Activated T-cell treated with anti-CD3 and anti-CD28 coated beads, Interleukin-2, amount 50 U/mL, for 1 hour (primary cell): ENCODE results near the gene ST8SIA2.

Experiments
- DNase-seq: peaks from one replicate; pipeline ENCODE4 v3.0.0-alpha.2; 2020

The ST8SIA2 gene, protein sequence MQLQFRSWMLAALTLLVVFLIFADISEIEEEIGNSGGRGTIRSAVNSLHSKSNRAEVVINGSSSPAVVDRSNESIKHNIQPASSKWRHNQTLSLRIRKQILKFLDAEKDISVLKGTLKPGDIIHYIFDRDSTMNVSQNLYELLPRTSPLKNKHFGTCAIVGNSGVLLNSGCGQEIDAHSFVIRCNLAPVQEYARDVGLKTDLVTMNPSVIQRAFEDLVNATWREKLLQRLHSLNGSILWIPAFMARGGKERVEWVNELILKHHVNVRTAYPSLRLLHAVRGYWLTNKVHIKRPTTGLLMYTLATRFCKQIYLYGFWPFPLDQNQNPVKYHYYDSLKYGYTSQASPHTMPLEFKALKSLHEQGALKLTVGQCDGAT

DNA sequence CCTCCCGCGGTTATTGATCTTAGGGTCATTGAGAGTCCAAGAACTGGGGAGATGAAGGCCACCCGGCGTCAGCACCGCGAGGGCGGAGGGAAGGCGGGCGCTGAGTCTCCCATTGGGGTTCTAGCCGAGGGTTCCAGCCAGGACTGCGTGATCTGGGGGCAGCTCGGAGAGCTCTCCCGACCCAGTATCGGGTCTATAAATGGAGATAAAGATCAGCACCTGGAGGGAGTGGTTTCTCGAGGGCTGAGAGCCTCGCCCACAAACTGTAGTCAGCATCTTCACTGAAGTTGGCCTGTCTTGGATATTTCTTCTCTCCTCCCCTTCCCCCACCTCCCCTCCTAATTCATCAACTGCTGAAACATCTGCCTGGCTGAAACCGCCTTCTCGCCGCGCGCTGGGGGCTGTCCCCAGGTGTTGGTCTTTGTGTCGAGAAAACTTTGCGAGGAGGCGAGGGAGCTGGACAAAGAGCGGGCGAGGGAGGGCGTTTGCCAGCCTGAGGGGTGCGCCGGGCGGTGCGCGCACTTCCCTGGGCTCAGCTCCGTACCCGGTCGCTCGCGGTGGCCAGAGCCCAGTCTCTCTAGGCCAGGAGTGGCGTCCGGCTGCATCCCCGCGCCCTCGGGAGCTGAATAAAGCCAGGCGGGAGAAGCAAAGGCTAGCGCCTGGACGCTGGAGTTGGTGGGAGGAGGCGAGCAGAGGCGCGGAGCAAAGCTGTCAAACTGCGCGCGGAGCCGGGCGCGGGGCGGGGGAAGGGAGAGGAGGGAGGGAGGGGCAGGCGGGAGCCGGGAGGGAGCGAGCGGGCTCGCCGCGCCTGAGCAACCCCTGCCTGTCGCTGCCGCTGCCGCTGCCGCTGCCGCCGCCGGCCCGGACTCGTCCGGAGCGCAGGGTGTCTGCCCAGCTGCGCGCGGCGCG lies at the start of gene ST8SIA2:
TSS of gene ST8SIA2 (plus strand) at position 811 of the 909 bp plus-strand sequence. CDS start 184 bp downstream, outside the sequence.
- DNase-seq, result no peak

DNA sequence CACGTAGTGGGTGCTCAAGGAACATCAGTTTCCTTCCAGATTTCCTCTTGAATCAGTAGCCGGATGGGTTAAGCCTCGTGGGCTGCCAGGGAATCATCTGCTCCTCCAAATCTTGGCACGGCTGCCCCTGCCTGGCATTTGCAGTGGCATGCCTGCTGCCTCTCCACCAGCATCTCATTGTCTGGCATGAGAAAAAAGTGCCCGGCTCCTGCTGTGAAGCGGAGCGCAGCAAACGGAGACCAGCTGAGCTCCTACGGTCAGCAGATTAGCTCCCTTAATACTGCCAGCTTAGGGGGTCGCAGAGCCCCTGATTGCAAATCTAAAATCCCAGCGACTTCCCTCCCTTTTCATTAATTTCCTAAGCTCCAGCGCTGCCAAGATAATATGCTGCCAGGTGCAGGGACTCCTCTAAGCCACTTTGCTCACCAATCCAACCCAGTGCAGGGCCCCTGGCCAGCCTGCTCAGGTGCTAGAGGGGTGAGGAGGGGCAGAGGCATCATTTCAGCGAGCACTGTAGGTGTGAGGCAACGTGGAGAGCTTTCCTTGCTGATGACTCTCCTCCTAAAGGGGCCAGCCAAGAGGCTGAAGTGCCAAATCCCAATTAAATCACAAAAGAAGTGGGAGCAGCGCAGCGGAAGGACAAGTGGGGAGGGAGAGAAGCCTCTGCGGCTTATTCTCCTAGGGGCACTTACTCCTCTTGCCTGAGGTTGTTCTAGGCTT lies 49.6 kb upstream of the ST8SIA2 start:
- DNase-seq, result no peak

DNA sequence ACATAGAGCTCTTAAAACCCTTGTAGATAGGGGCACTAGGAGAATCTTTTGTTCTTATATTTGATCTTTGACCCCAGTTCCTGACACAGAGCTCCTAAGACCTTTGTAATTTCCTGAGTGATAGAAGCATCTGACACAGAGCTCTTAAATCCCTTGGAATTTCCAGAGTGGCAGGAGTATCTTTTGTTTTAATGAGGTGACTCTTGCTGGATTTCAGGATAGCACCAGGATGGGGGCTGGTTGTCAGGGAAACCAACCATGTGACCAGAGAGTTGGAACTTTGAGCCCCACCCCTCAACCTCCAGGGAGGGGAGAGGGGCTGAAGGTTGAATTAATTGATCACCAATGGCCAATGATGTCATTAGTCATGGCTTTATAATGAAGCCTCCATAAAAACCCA lies 47.6 kb upstream of the ST8SIA2 start:
- no peak for DNase-seq

- DNase-seq, result no peak
Measured at GRCh38 chr15:92355307-92355706, 38.4 kb upstream of the ST8SIA2 start.

DNA sequence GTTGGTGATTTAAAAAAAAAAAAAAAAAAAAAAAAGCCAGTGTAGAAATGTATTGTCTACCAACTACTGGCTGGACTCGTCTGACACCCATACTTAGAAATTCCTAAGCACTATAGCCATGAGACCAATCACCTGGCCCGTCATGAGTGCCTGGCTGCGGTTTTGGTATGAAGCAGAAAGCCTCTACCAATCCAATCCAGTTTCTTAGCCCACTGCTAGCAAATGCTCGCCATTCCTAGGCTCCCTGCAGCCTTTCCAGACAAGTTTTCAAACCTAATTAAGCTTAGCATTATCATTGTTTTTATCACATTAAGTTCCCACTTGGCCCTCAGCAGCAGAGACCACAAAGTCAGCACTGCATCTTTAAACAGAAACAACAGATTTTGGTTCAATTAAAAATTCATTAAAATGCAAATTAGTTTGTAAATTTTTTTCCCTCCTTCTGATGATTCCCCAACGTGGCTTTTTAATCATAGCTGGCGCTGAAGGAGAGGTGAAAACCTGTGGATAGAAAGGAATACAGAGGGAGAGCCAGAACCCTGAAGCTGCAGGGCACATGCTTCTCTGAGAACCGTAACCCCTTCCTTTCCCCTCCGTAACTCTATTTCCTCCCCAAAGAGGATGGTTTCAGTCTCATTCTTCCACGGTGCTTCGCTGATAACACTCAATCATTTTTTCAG lies 32.2 kb upstream of the ST8SIA2 start:
- DNase-seq, result no peak

GRCh38 chr15:92362001-92362350 lies 31.7 kb upstream of the ST8SIA2 start:
- DNase-seq, result no peak

DNA sequence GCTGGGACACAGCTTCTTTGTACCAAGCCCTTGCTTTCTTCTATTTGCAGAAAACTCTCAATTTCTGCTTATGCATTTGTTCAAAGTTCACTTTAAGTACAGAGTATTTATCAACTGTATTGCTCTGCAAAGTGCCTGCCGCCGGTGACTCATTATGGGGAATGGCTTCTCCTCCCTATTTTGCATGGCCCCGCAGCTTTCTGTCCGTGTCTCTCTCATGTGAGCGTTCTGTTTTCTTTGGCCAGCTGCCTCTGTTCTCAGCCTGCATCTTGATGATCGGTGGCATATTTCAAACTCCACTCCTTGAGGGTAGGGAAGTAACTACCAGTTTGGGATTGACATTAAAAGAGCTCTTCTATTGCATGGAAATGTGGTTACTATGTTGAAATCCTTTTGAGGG lies 28.6 kb upstream of the ST8SIA2 start:
- DNase-seq, result no peak

- DNase-seq, result no peak
Measured at GRCh38 chr15:92365906-92366305, 27.8 kb upstream of the ST8SIA2 start.

DNA sequence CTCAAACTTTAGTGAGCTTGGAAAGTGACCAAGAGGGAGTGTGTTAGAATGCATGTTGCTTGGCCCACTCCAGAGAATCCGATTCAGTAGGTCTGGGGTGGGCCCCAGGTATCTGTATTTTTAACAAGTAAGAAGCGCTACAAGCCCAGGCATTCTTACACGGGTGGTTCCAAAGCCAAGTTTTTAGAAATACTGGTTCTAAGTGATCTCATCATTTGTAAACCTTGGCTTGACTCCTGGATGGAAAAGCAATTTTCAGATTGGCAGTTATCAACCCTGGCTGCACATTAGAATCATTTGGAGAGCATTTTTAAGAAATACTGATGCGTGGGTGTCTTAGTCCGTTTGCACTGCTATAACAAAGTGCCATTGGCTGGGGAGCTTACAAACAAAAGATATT lies 27.3 kb upstream of the ST8SIA2 start:
- no peak for DNase-seq

DNA sequence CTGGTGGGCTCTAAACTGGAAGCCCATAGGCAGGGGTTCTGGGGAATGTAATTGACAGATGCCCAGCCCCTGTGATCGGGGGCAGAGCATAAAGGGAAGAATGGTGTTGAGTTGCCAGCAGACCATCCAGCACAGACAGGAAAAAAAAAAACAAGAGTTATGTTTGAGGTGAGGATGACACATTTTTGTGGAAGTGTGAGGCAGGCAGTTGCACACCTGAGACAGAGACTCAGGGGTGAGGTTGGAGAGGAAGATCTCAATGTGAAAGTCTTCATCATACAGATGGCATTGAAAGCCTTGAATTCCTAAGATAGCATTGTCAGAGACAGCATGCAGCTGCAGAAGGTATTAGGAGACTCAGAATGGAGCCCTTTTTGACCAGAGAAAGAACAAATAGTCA lies 18.6 kb upstream of the ST8SIA2 start:
- no peak for DNase-seq

DNA sequence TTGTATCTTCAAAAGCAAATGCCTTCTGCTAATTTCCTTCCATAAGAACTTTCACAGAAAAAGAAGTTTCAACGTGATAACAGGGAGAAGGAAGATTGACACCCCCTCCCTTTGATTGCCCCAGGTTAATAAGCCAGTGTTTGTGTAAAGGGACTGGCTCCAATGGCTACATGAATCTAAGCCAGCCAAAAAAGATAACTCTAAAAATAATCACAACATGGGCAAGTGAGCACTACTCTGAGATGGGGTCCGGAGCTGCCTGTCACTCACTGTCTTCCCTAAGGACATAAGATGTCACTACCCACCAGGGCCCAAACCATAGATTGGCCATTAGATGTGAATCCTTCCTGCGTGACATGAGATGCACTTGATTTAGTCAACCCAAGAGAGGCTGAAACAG lies 17.6 kb upstream of the ST8SIA2 start:
- no peak for DNase-seq

DNA sequence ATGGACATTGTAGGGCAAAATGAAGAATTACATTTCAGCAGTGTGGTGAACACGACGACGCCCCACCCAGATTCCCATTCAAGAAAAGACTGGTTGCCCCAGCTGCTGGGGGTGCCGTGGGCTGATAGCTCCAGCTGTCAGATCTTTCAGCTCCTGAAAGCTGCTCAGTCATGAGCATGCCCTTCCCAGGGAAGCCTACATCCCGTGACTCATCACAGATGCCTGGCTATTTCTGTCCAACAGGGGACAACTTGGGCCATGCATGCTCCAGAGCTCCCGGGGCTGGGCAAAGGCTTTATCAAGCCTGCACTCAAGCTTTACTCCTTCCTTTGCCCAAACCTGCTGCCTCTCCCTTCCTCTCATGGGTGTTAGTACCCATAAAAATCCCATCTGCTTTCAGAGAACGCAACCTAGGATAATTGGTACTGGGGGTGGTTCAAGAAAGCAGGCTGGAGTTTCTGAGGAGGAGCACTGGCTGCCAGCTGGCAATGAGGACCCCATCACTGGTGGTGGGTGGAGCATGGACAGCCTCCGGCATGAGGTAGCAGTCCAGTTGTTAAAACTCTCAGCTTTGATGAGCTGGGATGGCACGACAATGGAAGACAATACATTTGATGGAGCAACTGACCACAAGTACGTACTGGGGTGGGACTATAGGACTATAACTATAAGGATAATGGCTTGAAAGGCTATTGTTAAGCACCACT lies 16.4 kb upstream of the ST8SIA2 start:
- DNase-seq, result no peak

DNA sequence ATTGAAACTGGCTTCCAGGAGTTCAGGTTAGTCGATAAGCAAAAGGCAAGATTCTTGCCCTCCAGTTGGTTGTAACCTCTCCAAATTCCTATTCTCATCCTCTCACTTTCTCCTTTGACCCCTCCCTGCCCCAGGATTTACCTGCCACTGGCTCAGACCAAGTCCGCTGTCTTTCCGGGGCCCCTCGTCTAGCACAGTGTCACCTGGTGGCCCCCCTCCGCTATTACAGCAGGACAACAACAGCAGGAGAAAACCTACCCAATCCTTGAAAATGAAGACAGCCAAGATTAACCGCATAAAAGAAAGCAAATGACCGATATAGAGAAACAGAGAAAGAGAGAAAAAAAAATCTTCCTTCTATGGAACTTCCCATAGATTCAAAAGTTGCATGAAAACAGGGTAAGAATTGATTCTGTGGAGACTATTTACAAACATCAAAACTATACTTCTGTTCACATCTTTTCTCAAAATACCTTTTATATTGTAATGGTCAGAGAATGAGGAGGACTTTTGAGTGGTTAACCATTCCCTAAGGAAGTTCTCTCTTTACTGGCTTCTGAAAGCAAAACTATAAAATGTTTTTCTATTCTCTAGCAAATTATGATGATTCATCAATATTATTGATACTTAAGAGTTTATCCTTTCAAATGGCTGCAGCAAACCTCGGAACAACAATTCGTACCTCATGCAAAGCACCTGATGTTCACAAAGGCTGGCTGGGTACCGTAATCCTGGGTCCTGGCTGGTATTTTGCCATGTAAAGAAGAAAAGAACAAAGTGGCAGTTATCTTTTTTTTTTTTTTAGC lies 10.0 kb upstream of the ST8SIA2 start:
- DNase-seq, result no peak

GRCh38 chr15:92384381-92384780 lies 9.3 kb upstream of the ST8SIA2 start:
- DNase-seq, result no peak

DNA sequence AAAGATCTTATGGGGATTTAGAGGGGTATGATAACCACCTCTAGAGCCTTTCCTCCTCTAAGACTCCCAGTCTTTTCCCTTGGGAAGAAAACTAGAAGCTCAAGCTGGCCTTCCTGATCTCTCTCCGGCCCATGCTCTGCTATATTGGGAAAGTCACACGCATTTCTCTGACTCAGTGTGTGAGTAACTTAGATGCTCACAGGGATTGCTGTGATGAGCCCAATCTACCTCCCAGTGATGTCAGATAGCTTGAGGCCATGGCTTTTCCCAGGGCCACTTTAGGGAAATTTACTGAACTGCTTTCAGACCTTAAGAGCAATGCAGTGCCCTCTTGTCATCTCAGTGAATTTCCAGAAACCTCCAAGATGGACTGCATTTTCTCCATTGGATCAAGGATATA lies 8.6 kb upstream of the ST8SIA2 start:
- no peak for DNase-seq

DNA sequence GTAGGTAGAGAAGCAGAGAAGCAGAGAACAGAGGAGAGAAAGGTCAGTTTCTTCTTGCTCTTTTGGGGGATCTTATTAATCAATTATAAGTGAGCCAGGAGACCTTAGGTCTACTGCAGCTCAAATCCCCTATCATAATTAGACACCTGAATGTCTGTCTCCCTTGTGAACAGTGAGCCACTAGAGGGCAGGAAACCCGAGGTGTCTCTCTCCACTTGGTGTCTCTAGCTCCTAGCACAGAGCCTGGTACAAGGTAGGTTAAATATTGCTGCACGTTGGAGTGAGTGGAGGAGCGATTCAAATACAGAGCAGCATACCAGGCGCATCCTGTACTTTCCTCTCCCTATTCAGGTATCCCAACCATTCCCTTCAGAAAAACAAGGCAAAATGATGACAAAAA lies 2.0 kb upstream of the ST8SIA2 start:
- no peak for DNase-seq

DNA sequence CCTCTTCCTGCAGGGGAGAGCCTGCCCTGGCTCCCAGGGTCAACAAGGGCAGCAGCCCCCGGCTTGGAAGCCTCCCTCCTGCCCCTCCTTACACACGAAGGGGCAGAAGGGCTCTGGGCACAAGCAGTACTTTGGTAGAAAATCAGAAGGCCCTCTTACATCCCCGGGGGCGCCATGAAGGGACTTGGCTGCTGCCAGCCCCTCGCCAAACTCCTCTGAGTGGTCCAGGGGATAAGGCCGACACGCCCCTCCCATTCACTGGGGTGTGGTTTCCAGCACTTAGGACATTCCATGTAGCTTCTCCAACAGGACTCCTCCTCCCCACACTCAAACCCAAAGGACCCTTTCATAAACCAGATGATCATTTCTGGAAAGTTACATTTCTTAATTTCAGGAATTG lies 1.2 kb upstream of the ST8SIA2 start:
- no peak for DNase-seq

DNA sequence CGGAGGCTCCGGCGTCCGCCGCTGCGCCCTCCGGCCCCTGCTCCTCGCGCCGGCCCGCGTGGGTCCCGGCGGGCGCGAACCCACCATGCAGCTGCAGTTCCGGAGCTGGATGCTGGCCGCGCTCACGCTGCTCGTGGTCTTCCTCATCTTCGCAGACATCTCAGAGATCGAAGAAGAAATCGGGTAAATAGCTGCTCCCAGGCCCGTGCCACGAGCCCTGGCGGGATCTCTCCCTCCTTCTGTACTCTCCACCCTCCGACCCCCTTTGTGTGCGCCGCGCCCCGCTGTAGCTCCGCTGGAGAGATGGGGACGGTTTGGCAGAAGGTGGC lies 263 bp downstream of the ST8SIA2 start:
- no peak for DNase-seq

DNA sequence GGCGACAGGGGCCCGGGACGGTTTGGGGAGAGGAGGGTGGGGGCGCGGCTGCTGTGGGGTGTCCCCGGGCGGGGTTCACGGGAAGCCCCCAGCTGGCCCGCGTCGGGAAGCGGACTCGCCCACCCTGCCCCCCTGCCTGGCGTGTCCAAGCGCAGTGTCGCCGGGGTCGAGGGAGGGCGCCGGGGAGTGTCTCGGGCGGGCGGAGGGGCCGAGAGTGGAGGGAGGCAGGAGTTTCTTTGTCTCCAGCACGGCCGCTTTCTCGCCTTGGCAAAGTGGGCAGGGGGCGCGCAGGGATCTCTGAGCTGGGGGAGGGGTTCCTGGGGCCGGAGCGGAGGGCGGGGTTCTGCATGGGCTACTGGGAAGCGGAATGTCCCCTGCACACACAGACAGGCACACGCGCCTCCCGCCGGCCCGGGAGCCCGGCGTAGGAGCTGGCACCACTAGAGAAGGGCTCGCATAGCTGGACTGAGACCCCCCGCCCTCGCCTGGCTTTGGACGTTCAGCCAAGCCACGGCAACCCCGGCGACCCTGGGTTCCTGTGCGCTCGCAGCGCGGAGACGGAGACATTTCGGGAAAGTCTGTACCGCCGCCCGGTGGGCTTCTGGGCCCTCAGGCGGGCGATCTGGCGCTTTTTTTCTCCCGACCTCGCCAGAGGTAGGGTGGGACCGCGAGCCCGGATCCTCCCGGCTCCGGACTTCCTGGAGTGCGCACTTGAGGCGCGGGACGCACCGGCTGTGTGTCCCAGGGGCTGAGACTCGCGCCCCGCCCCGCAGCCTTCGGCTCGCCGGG lies 822 bp downstream of the ST8SIA2 start:
- no peak for DNase-seq

DNA sequence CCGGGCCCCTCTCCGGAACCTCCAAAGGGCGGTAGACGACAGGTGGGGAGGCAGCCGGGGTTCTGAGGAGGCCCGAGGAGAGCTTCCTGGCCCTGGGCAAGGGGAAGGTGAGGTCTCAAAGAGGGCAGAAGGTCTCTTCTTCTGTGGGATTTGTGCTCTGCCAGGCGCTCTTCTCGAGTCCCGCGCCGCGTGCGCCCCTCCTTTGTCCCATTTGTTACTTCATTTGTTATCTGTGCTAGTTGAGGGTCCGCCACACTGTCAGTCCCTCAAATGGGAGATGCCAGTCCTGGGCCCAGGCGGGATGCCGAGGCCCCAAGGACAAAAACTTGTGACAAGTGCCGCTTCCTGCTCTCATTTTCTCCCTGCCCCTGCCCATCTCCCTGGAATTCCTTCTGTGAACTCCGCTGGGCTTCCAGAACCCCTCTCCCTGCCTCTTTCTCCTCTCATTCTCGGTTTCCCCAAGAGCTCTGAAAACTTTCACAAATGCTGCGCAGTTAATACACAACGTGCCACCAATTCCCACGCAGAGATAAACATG lies 1.5 kb downstream of the ST8SIA2 start:
- DNase-seq, result no peak
